Activated T-cell treated with anti-CD3 and anti-CD28 coated beads for 24 hours (primary cell): ENCODE measurements around the gene AFM.
"Not testable (repeated sequence)": the region's sequence is repeated elsewhere in the genome, so short reads cannot be mapped to it uniquely, and the experiment has no call there.

Source experiments
- DNase-seq: peaks from one replicate; pipeline ENCODE4 v3.0.0-alpha.2; 2020; ENCODE audit warnings: low read depth

Gene AFM

GRCh38 chr4:73508651-73509050 lies 27.1 kb downstream of the AFM start:
- DNase-seq, result no peak

DNA sequence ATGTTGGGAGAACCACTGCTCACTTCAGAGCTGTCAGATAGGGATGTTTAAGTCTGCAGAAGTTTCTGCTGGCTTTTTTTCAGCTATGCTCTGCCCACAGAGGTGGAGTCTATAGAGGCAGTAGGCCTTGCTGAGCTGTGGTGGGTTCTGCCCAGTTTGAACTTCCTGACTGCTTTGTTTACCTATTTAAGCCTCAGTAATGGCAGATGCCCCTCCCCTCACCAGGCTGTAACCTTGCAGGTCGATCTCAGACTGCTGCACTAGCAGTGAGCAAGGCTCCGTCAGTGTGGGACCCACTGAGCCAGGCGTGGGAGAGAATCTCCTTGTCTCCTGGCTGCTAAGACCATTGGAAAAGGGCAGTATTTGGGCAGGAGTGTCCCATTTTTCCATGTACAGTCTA lies 36.8 kb downstream of the AFM start:
- DNase-seq, result no peak

- DNase-seq, result no peak
Measured at GRCh38 chr4:73520821-73521220, 39.3 kb downstream of the AFM start.

DNA sequence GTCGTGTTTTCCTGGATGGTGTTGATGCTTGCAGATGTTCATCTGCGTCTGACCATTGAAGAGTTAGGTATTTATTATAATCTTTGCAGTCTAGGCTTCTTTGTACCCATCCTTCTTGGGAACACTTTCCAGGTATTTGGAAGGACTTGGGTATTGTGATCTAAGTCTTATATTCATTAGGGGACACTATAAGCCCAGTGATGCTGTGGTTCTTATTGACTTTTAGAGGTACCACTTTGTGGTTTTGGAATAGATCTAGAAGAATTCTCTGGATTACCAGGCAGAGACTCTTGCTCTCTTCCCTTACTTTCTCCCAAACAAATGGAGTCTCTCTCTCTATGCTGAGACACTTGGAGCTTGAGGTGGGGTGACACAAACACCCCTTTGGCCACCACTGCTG lies 41.6 kb downstream of the AFM start:
- no peak for DNase-seq

DNA sequence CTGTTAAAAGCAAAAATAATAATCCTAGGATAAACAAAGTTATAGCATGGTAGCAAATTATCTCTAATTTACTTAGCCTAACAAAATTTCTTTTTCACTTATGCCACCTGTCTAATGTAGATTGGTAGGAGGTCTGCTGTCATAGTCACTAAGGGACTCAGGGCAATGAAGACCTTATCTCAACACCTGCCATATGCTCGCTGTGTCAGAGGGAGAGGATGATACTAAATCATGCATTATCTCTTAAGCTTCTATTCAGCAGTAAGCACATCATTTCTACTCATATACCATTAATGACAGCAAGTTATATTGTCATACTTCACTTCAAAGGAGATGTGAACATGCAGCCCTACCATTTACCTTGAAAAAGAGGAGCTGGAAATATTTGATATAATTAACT lies 44.1 kb downstream of the AFM start:
- DNase-seq, result no peak

- DNase-seq, result no peak
Measured at GRCh38 chr4:73527196-73527595, 45.7 kb downstream of the AFM start.

GRCh38 chr4:73528171-73528570 lies 46.6 kb downstream of the AFM start:
- no peak for DNase-seq

DNA sequence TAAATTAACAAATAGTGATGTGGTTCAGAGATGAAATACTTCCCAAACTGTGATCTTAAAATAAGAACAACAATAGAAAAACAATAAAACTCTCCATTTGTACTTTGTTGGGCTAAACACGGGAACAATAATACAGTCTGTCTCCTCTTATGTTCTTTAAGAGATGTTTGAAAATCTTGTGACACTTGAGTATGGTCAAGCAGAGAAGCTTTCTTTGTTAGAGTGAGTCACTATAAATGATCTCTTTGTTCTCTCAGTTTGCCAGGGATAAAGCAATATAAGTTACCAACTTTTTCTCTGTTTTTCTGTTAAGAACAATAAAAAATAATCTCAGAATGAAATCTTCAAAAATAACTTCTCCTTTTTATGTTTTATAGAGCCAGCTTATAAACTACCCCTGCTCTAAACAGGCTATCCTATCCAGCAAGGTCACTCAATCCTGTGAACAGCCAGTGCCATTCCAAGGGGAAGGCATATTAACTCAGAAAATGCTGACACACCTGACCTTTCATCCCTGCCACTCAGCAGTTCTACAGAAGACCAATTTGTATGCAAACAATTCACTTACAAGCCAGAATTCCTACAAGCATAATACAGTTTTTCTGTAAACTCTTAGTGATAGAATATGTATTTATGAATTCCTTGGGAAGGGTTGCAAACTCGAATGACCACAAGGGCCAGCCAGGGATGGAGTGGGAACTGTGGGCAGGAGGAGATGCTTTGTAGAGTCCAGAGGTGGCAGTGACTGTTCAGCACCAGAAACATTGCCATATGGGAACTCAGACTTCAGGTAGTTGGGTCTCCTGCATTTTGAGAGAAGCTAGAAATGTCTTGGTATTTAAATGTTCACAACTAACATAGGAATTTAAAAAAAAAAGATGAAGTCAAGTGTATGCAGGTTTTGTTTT lies 52.2 kb downstream of the AFM start:
- DNase-seq, result no peak

- DNase-seq, result no peak
Measured at GRCh38 chr4:73538162-73538561, 56.6 kb downstream of the AFM start.

- no peak for DNase-seq
Measured at GRCh38 chr4:73539386-73539785, 57.8 kb downstream of the AFM start.

DNA sequence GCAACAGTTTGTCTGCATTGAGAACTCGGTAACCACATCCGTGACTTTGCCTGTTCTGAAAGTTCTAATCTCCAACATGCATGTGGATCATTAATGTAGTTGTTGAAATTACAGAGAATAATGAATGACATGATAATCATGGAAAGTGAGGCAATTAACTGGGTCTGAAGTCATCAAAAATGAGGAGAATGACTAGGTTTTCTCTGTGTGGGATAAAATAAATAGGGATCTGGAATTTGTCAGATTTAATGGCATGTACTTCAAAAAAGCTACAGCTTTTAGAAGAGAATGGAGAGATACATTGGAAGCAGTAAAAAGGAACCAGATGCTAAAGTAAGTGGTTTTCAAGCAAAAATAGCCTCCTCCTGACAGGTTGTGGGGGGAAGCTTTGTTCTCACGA lies 59.3 kb downstream of the AFM start:
- DNase-seq, result no peak

- no peak for DNase-seq
Measured at GRCh38 chr4:73541251-73541650, 59.7 kb downstream of the AFM start.

GRCh38 chr4:73544620-73545019 lies 63.1 kb downstream of the AFM start:
- DNase-seq, result no peak

GRCh38 chr4:73550865-73551264 lies 69.3 kb downstream of the AFM start:
- not testable (repeated sequence) for DNase-seq
